Vagina (tissue), 2 donors: ENCODE measurements around the gene KAT2B.

Experiments
- POLR2A ChIP-seq, 2 donors: fragments of 450-650 bp; IDR thresholded peaks; one replicate each; pipeline ENCODE4 v1.6.1; 2017; ENCODE audit warnings: antibody characterized with exemption in 2 of 2, mild to moderate bottlenecking in 2 of 2, moderate library complexity in 2 of 2
- POLR2AphosphoS5 ChIP-seq, 2 donors: sonication (generic); formaldehyde crosslinking; IDR thresholded peaks; one replicate each; pipeline ENCODE4 v1.9.0; 2017; ENCODE audit warnings: antibody characterized with exemption in 2 of 2, mild to moderate bottlenecking in 2 of 2, low read depth in 1 of 2; ENCODE audit not compliant: insufficient read depth in 1 of 2
- TF ChIP-seq, protein P1 (sequence below), 3 experiments: fragments of 450-650 bp in 2 of 3; fragments of 200-600 bp in 1 of 3; sonication (generic) in 1 of 3; IDR thresholded peaks; one replicate each; pipeline ENCODE4 v1.5.1; 2017 to 2019; ENCODE audit warnings: antibody characterized with exemption in 3 of 3, mild to moderate bottlenecking in 2 of 3, moderate library complexity in 2 of 3

GRCh38 chr3:20104167-20104661 is 64.0 kb downstream of the KAT2B start:
- TF ChIP-seq, protein P1, sequence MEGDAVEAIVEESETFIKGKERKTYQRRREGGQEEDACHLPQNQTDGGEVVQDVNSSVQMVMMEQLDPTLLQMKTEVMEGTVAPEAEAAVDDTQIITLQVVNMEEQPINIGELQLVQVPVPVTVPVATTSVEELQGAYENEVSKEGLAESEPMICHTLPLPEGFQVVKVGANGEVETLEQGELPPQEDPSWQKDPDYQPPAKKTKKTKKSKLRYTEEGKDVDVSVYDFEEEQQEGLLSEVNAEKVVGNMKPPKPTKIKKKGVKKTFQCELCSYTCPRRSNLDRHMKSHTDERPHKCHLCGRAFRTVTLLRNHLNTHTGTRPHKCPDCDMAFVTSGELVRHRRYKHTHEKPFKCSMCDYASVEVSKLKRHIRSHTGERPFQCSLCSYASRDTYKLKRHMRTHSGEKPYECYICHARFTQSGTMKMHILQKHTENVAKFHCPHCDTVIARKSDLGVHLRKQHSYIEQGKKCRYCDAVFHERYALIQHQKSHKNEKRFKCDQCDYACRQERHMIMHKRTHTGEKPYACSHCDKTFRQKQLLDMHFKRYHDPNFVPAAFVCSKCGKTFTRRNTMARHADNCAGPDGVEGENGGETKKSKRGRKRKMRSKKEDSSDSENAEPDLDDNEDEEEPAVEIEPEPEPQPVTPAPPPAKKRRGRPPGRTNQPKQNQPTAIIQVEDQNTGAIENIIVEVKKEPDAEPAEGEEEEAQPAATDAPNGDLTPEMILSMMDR (IDR thresholded peaks at IDR 0.05): no peak
- TF ChIP-seq POLR2A (IDR thresholded peaks at IDR 0.05): no peak
- no peak for TF ChIP-seq POLR2AphosphoS5 (IDR thresholded peaks at IDR 0.05; ENCODE audit: insufficient read depth in 1 of 2, low read depth in 1 of 2)
